Kidney (tissue), 14 donors: Measurements from ENCODE around the gene MSI2. TPM values are rescaled to one million over a fixed set of nuclear protein-coding genes. Genes with fewer than 3 reads are reported as not detected.

Experiments used
- DNase-seq, 5 donors: peaks; one replicate each; pipeline ENCODE4 v3.0.0-alpha.2; 2013 to 2020
- FAIRE-seq: peaks from 2 replicates; lab custom pipeline; 2012; peaks lifted over from hg19 to GRCh38; lab: Jason Lieb, UNC
- H3K27ac ChIP-seq, 2 donors: one replicate each; pipeline ENCODE4 v1.7.0; 2013; ENCODE audit warnings: low read depth in 2 of 2, low read length in 2 of 2, inconsistent platforms in 1 of 2
- H3K27me3 ChIP-seq: one replicate; pipeline ENCODE4 v1.7.1; 2013; ENCODE audit warnings: low read length, inconsistent platforms; ENCODE audit not compliant: control insufficient read depth, insufficient read depth
- H3K36me3 ChIP-seq, 3 donors: one replicate each; pipeline versions ENCODE4 v1.7.0 to v1.7.1; 2013; ENCODE audit warnings: low read length in 3 of 3, control low read depth in 1 of 3, inconsistent platforms in 1 of 3; ENCODE audit not compliant: insufficient read depth in 3 of 3, control insufficient read depth in 2 of 3
- H3K4me1 ChIP-seq, 3 donors: one replicate each; pipeline versions ENCODE4 v1.7.0 to v1.7.1; 2013; ENCODE audit warnings: low read length in 3 of 3, inconsistent platforms in 1 of 3, low read depth in 1 of 3; ENCODE audit not compliant: control insufficient read depth in 2 of 3, insufficient read depth in 2 of 3
- H3K4me3 ChIP-seq, 3 donors: one replicate each; pipeline versions ENCODE4 v1.7.0 to v1.8.1; 2013; ENCODE audit warnings: low read length in 3 of 3, control low read depth in 1 of 3, inconsistent platforms in 1 of 3
- H3K9ac ChIP-seq, 3 donors: one replicate each; pipeline versions ENCODE4 v1.7.0 to v1.7.1; 2013; ENCODE audit warnings: low read length in 3 of 3, control low read depth in 1 of 3, inconsistent platforms in 1 of 3
- H3K9me3 ChIP-seq, 3 donors: one replicate each; pipeline versions ENCODE4 v1.7.0 to v1.7.1; 2013; ENCODE audit warnings: low read length in 3 of 3, control low read depth in 1 of 3, inconsistent platforms in 1 of 3; ENCODE audit not compliant: control insufficient read depth in 2 of 3, insufficient read depth in 1 of 3
- CTCF ChIP-seq: IDR thresholded peaks from 3 replicates; pipeline ENCODE4 v1.5.1; 2012; ENCODE audit warnings: mild to moderate bottlenecking, moderate library complexity, borderline replicate concordance; ENCODE audit not compliant: insufficient read depth; ENCODE audit errors: extremely low read depth
- intact Hi-C: fragments of 100-400 bp; cut with DNase I; formaldehyde crosslinking; loops from one replicate; pipeline ENCODE4 v1.11.1; 2022
- polyA plus RNA-seq: library from polyadenylated mRNA; stranded (reverse); fragments of 350-450 nt; fragmentation: Illumina TruSeq; extraction: RNeasy Lipid Tissue Mini Kit (QIAGEN cat#74804); gene quantifications from one replicate; pipeline ENCODE4 v1.2.3, GENCODE V29; 2014; ENCODE audit warnings: low read depth, low replicate concordance; ENCODE audit not compliant: insufficient read depth
- total RNA-seq: library from RNA; stranded (reverse); fragmentation: NEBNext Ultra II Directional; extraction: Animal tissue kit (Norgen Biotek cat#: 25700); gene quantifications from one replicate; pipeline ENCODE4 v1.2.1, GENCODE V29; 2021
- donor health status: control.
- donor health status: control.
- donor health status: control.
- donor health status: control.
- donor health status: control.
- donor health status: DM: yes; HTN: yes; CAD: no.
- donor health status: Normal renal cell carcinoma (clear cell type).

Gene MSI2
- total and polyA plus RNA-seq, 2 donors from 2014 or later, result 69.2 to 151 TPM

- FAIRE-seq (no peak), DNase-seq (no peak)
- H3K27me3 ChIP-seq, result no peaks in the 10 kb centered on the region
- intact Hi-C loops, result no loop called here
- H3K4me1 ChIP-seq, result peaks cover 0 to 14% (median 5%) of the 10 kb centered on the region in 3 donors
- no peak for TF ChIP-seq CTCF
- H3K9me3 ChIP-seq, result no peaks in the 10 kb centered on the region
- H3K9ac ChIP-seq, result no peak overlapping the region
- no peaks in the 10 kb centered on the region for H3K36me3 ChIP-seq
- H3K4me3 ChIP-seq, result no peak overlapping the region
- H3K27ac ChIP-seq, result no peak overlapping the region
Measured at GRCh38 chr17:57457188-57457587, 200.9 kb downstream of the MSI2 start.

- intact Hi-C loops, result no loop called here
- Histone ChIP-seq H3K27ac (peak overlapping the region; percentile 29 to 58), H3K4me1 (peaks cover 0 to 16% (median 5%) of the 10 kb centered on the region in 3 donors), H3K4me3 (no peak overlapping the region), H3K36me3 (no peaks in the 10 kb centered on the region), H3K9me3 (no peaks in the 10 kb centered on the region), H3K9ac (no peak overlapping the region), H3K27me3 (no peaks in the 10 kb centered on the region)
- TF ChIP-seq CTCF, result no peak
- peak in 2 of 5 donors; percentile 59 to 66 for DNase-seq
- no peak for FAIRE-seq
Measured at GRCh38 chr17:57458718-57459285, 202.5 kb downstream of the MSI2 start.

- peaks cover 0 to 16% (median 5%) of the 10 kb centered on the region in 3 donors for H3K4me1 ChIP-seq
- H3K9ac ChIP-seq, result no peak overlapping the region
- FAIRE-seq, result no peak
Measured at GRCh38 chr17:57459286-57459915, 203.1 kb downstream of the MSI2 start.

More at GRCh38 chr17:57459286-57459915, 203.1 kb downstream of the MSI2 start:
- TF ChIP-seq CTCF, result no peak
- Histone ChIP-seq H3K27me3 (no peaks in the 10 kb centered on the region), H3K9me3 (no peaks in the 10 kb centered on the region), H3K4me3 (no peak overlapping the region), H3K27ac (no peak overlapping the region), H3K36me3 (no peaks in the 10 kb centered on the region)
- intact Hi-C loops, result no loop called here
- no peak for DNase-seq
